T1000 (cell line): Measurements from ENCODE around the gene JAKMIP2.
A peak's percentile ranks its signal among the peaks of the same experiment; 100 is the strongest.
"Not testable (repeated sequence)": the region's sequence is repeated elsewhere in the genome, so short reads cannot be mapped to it uniquely, and the experiment has no call there.

Experiments used
- DNase-seq: peaks from one replicate; lab custom pipeline; 2025; ENCODE audit warnings: mixed read lengths; lab: John Stamatoyannopoulos, UW

Gene JAKMIP2

DNA sequence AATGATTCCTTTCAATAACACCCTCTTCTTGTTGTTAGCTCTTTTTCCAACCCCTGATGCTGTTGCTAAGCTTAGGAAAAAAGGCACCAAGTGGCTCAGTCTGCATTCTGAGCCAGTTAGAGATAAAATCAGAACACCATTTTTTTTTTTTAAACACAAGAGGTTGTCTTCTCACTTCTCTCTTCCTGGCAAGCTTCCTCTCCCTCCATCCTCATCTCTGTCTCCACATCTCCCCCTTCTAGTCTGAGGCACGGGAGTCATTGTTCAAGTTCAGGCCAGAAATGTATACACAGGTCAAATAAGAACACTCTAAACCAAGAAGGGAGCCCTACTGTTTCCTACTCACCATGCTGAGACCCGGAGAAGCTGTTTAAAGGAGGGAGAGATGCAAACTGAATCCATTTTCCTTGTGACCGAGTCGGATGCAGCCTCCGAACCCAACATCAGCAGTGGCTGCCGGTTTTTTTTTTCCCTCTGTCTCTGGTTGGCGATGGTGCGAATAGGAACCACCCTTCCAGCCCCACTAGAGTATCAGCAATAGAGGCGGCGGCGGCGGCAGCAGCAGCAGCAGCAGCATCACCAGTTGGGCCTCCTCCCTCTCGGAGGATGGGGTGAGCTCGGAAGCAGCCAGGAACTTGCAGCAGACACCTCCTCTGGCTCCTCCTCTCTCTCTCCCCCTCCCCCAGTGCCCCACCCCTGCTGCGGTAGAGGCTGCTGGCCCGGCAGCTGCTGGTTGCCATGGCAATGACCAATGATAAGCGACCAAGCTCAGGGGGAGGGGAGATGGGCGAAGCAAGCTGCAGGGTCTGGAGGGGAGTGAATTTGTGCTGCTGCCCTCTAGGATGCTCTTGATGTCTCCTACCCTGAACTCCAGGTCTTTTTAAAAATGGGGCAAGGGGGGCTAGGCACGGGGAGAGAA, at the start of gene JAKMIP2:
TSS of gene JAKMIP2 (minus strand) at position 619 of the 919 bp plus-strand sequence. CDS start 110,922 bp downstream, outside the sequence.
- peak; percentile 79 for DNase-seq

GRCh38 chr5:147831465-147831864, 48.9 kb upstream of the JAKMIP2 start, which contains the start of gene SPINK1:
SPINK1 (minus strand) TSS chr5:147831671; CDS start chr5:147831577, 94 bp downstream.
- DNase-seq, result no peak

- no peak for DNase-seq
These were observed 47.5 kb upstream of the JAKMIP2 start for GRCh38 chr5:147830035-147830434.

DNA sequence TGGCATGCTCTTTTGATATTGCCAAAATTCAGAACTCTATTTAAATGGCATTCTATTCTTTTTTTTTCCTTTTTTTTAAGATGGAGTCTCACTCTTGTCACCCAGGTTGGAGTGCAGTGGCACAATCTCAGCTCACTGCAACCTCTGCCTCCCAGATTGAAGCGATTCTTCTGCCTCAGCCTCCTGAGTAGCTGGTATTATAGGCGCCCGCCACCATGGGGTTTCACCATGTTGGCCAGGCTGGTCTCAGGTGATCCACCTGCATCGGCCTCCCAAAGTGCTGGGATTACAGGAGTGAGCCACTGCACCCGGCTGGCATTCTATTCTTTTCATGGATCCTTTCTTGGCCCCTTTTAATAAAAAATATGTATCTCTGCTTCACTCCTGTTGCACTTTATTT, 44.5 kb upstream of the JAKMIP2 start:
- DNase-seq, result not testable (repeated sequence)

- no peak for DNase-seq
These were observed 43.8 kb upstream of the JAKMIP2 start for GRCh38 chr5:147826361-147826760.

DNA sequence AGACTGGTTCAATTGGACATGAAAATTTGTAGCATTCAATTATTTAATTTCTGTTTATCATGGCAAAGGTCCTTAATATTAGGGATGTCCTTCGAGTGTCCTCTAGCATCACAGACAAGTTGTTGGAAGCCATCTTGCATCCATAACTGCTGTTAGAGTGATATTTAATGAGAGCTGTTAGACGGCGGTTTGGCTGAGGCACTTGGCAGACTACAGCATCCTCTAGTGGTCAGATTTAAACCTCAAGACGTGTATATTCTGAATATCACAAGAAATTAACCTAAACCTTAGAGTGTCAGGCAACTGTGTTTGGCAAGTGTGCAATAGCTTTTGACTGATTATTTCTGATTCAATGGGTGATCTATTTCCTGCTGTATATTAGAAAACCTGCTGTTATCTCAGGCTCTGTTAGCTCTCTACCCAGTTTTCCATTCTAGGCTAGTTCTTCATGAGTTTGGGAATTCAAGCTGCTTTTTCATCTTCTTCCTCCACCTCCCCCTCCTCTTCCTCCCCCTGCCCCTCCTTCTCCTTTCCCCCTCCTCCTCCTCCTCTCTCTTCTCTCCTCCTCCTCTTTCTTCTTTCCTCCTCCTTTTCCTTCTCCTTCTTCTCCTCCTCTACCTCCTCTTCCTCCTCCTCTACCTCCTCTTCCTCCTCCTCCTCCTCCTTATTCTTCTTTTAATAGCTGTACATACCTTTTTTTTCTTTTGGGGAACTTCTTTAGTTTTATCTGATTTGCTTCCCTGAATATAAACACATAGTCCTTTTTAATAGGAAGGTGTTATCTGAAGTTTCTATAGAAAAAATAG, 40.4 kb upstream of the JAKMIP2 start:
- no peak for DNase-seq

- not testable (repeated sequence) for DNase-seq
These were observed 39.7 kb upstream of the JAKMIP2 start for GRCh38 chr5:147822222-147822621.

DNA sequence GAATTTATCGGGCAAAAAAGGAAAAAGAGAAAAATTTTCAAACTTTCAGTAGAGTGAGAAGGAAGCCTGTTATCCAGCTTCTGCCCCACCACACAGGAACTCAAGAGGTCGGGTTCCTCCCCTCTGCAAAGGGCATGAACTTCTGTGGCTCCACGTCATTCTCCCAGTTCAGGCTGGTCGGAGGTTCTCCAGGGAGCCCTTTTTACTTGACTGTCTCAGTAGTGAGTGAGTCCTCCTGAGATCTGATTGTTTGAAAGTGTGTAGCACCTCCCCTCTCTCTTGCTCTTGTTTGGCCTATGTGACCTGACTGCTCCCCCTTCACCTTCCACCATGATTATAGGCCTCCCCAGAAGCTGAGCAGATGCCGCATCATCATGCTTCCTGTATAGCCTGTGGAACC, 39.2 kb upstream of the JAKMIP2 start:
- no peak for DNase-seq

DNA sequence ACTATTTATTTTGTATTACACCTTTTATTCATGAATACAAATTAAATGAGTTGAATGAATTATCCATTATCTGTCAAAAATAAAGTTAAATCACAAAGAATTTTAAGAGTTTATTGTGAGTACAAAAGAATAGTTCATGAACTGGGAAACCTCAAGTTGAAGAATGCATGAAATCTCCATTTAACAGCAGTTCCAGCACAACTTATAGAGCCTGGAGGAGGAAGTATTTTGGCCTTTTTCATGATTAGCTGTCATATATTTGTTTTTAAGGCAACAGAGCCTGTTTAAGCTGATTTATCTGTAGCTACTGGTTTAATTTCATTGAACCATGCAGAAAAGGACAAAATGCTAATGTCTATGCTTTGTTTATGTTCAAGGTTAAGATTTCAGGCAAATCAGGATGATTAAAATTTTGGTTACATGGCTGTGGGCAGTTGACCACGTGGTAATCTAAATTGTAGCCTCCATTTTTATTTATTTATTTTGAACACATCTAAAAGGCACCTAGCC, 36.8 kb upstream of the JAKMIP2 start:
- DNase-seq, result no peak

GRCh38 chr5:147818290-147818689, 35.8 kb upstream of the JAKMIP2 start:
- DNase-seq, result no peak

GRCh38 chr5:147813696-147814095, 31.2 kb upstream of the JAKMIP2 start:
- no peak for DNase-seq

GRCh38 chr5:147809830-147810666, 27.5 kb upstream of the JAKMIP2 start:
- no peak for DNase-seq

DNA sequence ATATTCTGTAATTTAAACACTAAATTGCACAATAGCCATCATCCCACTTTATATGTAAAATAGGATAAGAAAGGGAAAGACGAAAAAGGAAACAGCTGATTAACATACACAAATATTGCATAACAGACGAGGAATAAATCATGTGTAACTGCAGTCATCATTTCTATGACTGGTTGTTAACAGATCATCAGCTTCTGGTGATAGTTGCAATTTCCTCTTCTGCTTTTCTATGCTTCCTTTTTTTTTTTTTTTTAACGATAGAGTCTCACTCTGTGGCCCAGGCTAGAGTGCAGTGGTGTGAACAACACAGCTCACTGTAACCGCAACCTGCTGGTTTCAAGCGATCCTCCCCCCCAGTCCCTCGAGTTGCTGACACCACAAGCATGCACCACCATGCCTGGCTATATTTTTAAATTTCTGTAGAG, 22.5 kb upstream of the JAKMIP2 start:
- DNase-seq, result no peak

DNA sequence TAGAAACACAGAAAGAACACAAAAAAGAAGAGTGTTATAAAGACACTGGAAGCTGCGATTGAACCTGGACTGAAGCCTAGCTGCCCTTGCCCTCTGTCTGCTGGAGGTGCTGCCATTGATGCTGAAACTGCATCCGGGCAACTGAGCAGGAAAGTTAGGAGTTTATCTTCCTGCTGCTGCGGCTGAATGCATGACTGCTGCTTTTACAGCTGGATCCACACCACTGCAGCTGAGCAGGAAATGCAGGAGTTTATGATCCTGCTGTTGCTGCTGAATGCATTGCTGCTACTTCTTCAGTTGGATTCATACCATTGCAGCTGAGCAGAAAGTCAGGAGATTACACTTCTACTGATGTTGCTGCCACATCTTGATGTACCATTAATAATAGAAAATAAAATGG, 21.8 kb upstream of the JAKMIP2 start:
- no peak for DNase-seq

GRCh38 chr5:147803926-147804325, 21.4 kb upstream of the JAKMIP2 start:
- no peak for DNase-seq

GRCh38 chr5:147803161-147803560, 20.6 kb upstream of the JAKMIP2 start:
- DNase-seq, result not testable (repeated sequence)

GRCh38 chr5:147801461-147801860, 18.9 kb upstream of the JAKMIP2 start:
- DNase-seq, result no peak

DNA sequence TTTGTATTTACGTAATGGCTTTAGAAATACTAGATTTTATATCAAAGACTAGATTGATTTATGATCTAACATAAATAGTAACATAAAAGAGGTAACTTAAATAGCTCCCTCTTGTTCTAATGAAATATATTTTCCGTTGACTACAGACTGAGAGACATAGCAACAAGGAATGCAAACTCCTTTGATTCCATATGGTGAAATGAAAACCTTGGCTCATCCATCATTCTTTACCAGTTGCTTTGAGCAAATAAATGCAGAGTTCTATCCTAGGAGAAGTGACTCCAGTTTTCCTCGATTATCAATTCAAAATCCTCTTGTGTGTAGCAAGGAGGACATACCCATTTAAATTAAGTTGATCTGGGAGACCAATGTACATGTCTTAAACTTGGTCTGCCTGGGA, 18.0 kb upstream of the JAKMIP2 start:
- DNase-seq, result no peak

DNA sequence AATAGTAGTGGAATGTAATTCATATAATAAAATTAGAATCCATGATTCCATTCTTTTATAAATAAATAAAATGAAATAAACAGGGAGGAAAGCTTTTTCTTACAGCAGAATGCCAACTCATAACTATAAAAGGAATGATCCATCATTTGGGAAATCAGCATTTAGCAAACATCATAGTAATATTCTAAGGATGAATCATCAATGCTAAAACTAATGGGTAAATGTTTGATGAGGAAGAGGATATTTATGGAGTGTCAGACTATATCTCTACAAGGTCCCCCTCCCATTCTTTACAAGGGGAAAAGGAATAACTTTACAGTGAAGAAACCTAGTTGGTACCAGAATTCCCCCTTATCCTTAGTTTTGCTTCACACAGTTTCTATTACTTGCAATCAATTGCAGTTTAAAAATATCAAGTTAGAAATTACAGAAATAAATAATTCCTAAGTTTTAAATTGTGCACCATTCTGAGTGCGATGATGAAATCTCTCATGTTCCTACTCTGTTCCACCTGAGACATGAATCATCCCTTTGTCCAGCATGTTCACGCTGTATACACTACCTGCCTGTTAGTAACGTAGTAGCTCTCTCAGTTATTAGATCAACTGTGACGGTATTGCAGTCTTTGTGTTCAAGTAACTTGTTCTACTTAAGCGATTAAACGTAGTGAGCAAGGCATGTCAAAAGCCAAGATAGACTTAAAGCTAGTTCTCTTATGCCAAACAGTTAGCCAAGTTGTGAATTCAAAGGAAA, 14.2 kb upstream of the JAKMIP2 start:
- DNase-seq, result no peak

DNA sequence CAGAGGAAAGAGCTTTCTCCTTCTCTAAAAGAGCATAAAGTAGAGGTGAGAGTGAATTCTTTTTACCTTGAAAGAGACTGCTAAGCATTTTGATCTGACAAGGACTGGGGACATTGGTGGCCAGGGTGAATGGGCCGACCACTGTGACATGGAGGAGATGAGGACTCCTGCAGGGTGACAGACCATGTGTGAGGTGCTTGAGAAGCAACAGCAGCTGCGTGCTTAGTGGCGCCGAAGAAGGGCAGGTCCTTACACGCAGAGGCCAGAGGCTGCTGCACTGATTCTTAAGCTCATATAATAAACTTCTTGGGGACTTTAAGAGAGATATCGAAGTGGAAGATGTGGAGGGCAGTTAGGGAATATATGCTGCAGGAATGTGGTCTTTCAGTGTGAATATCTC, 8.7 kb upstream of the JAKMIP2 start:
- no peak for DNase-seq

DNA sequence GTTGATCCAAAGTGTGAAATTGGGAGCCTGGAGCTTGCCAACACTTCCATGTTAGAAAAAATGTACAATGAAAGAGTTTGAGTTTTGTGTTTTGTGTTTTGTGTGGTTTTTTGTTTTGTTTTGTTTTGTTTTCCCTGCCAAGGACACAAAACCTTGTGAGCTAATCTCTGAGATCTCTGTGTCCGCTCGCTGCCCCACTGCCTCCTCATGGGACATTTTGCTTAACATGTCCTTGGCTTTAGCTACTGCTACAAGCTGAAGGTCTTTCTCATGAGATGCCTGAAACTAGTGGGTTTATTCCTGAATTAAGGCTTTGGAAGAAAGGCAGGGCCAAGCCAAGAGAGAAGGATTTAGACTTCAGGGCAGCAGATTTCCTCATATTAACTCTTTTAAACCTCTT, 7.3 kb upstream of the JAKMIP2 start:
- no peak for DNase-seq
